GM19328 (cell line): Measurements from ENCODE around the gene OR1L8.
"Not testable (repeated sequence)": the region's sequence is repeated elsewhere in the genome, so short reads cannot be mapped to it uniquely, and the experiment has no call there.

Experiments
- ATAC-seq: cut with Tn5 transposase; IDR thresholded peaks from one replicate; pipeline ENCODE4 v1.9.1; 2021; ENCODE audit warnings: mild to moderate bottlenecking, moderate library complexity; ENCODE audit not compliant: unreplicated experiment

The OR1L8 gene, protein sequence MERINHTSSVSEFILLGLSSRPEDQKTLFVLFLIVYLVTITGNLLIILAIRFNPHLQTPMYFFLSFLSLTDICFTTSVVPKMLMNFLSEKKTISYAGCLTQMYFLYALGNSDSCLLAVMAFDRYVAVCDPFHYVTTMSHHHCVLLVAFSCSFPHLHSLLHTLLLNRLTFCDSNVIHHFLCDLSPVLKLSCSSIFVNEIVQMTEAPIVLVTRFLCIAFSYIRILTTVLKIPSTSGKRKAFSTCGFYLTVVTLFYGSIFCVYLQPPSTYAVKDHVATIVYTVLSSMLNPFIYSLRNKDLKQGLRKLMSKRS

DNA sequence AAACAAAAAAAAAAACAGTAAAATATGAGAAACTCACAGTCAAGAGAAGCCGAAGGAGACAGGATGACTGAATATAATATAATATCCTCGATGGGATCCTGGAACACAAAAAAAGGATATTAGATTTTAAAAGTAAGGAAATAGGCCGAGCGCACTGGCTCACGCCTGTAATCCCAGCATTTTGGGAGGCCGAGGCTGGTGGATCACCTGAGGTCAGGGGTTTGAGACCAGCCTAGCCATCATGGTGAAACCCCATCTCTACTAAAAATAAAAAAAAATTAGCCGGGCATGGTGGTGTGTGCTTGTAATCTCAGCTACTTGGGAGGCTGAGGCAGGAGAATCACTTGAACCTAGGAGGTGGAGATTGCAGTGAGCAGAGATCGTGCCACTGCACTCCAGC, at the start of gene OR1L8:
TSS of gene OR1L8 (minus strand) at position 101 of the 400 bp plus-strand sequence. CDS start 14,907 bp downstream, outside the sequence.
- ATAC-seq: not testable (repeated sequence)

DNA sequence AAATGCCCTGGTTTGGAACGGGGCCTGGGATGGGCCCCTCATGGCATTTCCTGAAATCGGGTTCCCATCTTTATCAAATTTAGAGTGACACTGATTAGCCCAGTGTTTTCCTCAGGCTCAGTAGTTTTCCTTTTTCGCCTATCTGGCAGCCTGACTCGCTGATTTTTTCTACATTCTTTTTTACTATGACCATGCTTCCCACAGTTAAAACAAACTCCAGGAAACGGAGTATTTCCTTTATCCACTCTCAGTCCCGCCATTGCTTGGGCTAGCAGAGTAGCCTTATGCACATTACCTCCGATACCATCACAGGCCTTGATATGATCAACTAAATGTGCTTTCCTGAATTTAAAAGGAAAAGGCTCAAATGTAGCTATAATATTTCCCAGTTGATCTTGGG, 36.8 kb upstream of the OR1L8 start:
- no peak for ATAC-seq

DNA sequence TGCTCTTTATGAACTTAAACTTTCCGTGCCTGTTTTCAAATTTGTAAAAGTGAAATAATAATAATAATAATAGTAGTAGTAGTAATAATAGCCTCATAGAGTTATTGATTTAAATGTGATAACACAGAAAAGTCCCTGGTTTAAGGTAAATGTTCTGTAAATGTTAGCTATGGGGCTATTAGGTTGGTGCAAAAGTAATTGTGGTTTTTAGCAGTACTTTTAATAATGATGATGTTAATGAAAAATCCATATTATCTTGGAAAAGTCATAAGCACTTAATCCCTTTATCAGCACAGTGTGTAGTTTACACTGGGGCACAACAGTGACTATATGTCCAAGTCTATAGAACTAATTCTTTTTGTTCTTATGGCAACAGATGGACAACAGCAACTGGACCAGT, 31.2 kb upstream of the OR1L8 start, which contains the start of gene OR1Q1:
TSS of gene OR1Q1 (plus strand) at position 377 of the 400 bp plus-strand sequence. CDS start at position 377, 0 bp downstream.
- no peak for ATAC-seq

DNA sequence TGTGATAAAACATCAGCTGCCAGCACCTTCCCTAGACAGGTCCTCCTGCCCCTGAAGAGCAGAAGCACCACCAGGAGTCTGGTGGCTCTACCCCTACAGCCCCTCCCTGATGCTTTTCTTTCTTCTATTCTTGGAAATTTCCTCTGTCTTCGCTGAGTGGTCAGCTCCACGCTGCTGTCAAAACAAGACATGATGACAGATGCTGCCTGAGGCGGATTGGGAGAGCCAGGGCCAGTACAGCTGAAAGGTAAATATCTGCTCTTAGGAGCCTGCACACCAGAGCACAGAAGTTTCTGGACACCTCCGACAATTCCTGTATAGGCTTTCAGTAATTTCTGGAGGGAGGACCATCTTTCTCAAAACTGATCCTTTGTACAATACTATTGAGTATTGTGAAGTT, 26.6 kb upstream of the OR1L8 start:
- ATAC-seq: no peak

DNA sequence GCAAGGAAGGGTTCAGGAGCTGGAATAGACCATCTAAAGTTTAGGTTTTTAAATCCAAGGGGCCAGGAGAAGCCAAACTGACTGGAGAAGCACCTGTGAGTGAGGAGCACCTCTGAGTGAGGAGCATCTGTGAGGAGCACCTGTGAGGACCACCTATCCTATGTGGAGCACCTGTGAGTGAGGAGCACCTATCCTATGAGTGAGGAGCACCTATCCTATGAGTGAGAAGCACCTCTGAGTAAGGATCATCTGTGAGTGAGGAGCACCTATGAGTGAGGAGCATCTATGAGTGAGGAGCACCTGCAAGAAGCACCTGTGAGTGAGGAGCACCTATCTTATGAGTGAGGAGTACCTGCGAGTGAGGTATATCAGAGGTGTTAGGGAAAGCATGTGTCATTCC, 23.4 kb upstream of the OR1L8 start:
- no peak for ATAC-seq

DNA sequence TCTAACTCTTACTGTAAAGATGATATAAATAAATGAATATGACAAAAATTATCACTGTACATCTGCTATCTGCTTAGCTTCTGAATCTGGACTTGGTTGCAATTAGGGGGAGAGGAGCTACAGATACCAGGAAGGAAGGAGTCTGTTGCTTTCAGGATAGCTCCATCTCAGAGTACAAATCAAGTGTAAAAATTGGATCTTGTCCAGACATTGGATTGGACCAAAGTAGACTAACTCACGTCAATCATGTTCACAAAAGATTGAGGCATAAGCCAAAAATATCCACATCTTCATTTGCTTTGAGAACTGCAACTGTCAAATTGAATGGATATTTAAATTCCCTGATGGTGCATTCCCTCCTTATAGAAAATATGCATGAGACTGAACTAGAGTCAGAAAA, 22.5 kb upstream of the OR1L8 start:
- ATAC-seq: no peak

DNA sequence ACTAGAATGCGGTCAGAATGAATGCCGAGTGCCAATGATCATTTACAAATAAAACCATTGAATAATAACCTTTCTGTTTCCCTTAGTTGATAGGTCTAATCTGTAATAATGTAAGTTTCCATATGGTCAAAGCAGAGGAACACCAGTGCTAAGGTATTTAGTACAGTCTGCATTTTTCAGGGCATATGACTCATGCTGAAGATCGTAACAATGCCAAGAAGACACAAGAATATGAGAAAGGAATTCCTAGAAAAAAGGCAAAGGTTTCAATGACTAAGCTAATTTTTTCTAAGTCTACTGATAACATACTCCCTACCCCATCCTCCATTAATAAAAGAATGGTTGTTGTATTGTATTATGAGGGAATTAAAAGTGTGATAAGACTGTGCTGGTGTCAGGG, 2.8 kb downstream of the OR1L8 start:
- ATAC-seq: no peak

DNA sequence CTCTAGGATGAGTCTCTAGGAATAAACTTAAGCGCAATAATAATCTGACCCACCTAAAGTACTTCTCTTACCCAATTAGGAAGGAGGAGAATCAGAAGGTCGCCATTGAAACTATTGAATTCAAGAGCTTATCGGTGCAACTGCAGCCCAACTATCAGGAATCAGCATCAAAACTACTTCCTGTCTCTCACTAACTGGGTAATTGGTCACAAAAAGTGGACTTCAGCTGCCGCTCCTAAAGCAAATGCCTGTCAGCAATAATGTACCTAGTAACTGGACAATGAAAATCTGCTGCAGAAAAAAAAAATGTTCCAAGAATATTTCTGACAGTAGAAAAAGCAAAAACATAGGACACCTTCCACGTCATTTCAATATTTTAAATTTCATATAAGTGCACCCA, 3.3 kb downstream of the OR1L8 start:
- ATAC-seq: no peak

DNA sequence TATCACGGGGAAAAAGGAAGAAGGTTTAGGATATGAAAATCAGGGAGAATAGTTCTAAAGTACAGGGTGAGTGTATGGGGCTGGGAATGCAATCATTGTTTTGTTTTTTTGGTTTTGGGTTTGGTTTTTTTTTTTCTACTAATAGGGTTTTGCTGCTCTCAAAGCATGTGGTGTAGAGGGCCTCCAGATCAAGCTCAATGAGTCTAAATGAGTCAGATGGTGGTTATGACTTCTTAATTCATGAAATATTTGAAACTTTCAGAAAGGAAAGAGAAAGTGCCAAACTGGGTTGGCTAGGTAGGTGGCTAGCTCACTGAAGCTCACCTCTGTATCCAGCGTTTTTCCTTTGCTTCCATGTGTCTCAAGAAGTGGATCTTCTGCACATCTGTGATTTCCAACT, 10.7 kb downstream of the OR1L8 start:
- ATAC-seq: no peak

DNA sequence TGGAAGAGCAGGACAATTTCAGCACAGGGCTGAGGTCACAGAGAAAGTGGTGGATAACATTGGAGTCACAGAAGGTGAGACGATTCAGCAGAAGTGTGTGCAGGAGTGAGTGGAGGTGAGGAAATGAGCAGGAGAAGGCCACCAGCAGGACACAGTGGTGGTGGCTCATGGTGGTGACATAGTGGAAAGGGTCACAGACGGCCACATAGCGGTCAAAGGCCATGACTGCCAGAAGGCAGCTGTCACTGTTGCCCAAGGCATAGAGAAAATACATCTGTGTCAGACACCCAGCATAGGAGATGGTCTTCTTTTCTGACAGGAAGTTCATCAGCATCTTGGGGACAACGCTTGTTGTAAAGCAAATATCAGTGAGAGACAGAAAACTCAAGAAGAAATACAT, 15.3 kb downstream of the OR1L8 start:
- no peak for ATAC-seq

DNA sequence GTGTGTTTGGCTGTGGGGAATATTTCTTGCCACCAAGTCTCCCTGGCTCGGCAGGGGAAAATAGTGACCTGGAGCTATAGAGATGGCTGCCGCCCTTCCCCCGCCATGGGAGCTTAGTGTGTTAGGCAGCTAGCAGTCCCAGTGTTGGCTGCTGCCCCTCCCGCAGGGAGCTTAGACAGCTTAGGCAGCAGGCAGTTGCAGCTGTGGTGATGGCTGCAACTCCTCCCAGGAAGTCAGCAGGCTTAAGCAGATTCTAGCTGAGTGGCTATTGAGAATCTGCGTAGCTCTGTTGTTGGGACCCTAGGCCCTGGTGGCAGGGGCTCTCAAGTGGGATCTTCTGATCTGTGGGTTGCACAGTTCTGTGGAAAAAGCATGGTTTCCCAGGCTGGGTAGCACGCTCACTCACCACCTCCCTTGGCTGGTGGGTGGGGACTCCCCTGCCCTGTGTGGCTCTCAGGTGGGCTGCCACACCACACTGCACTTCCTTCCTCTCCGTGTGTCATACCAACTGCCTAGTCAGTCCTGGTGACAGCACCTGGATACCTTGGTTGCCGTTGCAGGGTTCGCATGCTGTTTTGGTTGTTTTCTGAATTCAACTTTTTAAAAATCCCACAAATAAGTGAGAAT, 20.9 kb downstream of the OR1L8 start:
- no peak for ATAC-seq

DNA sequence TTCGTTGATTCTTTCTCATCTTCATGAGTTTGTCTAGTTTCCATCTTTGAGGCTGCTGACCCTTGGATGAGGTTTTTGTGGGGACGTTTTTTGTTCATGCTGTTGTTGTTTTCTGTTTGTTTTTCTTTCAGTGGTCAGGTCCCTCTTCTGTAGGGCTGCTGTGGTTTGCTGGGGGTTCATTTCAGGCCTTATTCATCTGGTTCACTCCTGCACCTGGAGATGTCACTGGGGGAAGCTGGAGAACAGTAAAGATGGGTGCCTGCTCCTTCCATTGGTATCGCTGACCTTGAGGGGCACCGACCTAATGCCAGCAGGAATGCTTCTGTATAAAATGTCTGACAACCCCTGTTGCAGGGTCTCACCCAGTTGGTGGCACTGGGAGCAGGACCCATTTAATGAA, 21.7 kb downstream of the OR1L8 start:
- ATAC-seq: no peak

DNA sequence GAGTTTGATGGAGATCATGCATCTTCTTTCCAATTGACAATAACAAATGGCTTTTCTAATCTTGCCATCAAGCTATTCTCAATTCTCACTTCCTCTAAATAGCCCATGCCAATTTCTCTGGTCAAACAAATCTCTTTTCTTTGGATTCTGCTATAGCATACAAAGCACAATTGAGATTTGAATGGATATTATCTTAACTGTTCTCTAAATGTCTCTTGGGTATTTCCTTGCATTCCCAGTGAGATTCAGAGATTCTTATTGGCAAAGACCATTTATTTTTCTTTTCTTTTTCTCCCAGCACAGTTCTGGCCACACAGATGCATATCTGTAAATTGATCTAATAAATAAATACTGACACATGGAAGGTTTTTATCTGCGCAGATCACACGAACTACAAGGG, 30.4 kb downstream of the OR1L8 start, which contains the start of gene OR1N2:
TSS of gene OR1N2 (plus strand) at position 301 of the 400 bp plus-strand sequence. CDS start 100 bp downstream, outside the sequence.
- no peak for ATAC-seq

DNA sequence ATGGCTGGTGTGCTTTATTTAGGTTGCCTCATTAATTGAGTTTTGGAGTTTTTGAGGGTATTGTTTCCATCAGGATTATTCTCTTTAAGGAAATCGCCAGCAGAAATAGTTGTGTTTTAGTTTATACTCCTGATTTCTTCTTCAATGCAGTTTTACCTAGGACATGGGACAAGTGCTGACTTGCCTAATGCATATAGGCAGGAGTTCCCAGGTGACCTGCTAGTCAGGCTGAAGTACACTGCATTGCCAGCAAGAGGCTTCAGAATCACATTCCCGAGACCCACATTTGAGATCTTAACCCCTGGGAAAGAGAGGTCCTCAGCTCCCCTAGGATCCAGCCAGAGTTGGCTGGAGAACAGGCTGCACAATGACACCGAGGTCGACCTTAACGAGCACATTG, 31.8 kb downstream of the OR1L8 start:
- no peak for ATAC-seq

DNA sequence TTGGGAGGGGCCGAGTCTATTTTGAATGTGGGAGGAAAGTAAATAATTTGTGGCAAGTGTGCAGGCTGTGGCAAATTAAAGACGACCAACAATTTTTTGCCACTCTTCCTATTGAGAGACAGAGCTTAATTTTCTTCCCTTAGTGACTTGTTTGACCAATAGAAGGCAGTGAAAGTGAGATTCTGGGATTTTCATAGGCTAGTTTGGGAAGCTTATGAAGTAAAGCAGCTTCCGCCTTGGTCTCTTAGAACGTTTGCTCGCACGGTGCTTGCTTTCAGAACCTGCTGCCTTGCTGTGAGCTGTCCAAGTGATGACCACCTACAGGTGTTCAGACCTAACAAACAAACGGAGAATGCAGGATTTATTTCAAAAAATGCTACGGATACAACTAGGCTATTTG, 37.0 kb downstream of the OR1L8 start:
- ATAC-seq: no peak

DNA sequence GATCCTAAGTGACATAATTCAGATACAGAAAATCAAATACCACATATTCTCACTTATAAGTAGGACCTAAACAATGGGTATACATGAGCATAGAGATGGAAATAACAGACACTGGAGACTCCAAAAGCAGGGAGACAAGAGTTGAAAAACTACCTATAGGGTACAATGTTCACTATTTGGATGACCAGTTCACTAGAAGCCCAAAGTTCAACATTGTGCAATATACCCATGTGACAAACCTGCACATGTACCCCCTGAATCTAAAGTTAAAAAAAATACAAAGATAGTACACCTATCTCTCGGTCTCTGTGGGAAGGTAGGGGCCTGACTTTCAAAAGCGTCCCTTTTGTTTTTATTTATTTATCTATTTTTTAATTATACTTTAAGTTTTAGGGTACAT, 44.4 kb downstream of the OR1L8 start:
- ATAC-seq: no peak

DNA sequence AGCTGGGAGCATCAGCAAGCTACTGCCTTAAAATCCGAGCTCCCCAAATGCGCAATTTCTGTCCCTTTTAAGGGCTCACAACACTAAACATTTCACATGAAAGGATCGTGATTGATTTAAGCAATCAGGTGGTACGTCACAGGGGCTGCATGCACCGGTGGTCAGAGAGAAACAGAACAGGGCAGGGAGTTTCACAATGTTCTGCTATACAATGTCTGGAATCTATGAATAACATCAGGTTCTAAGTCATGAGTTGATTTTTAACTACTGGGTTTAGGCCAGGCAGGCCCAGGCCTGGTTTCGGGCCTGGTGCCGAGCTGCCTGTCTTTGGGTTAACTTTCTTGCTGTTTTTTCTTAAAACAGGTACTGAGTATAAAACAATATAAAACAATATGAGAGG, 46.1 kb downstream of the OR1L8 start:
- not testable (repeated sequence) for ATAC-seq

DNA sequence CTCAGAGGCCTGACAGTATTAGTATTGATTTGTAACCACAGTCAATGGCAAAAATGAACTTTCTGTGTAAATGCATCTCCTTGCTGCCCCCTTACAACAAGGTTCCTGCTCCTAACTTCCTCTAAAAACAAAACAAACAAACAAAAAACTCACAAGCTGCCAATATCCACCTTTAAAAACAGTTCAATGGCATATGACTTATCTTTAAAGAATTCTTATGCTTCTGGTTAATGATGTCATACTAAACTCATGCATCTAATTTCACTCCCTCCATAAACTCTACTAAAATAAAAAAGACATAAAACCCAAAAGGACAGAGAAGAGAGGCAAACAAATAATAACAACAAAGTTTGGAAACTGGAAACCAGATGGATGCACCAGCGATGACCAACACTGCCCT, 47.0 kb downstream of the OR1L8 start:
- no peak for ATAC-seq

DNA sequence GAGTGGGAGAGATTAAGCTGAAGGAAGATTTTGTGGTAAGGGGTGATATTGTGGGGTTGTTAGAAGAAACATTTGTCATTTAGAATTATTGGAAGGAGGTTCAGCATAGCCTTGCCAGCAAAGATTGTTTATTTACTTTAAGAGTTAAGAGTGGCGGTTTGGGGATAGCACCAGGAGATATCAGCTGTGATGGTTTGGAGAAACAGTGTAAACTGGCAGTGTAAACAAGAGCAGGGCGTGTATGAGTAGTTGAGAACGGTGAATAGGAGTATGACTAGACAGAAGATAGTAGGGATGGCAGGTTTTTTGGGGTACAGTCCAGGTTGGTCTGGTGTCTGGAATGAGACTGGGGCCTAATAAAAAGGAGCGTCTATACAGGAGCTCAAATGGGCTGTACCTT, 52.0 kb downstream of the OR1L8 start:
- not testable (repeated sequence) for ATAC-seq

DNA sequence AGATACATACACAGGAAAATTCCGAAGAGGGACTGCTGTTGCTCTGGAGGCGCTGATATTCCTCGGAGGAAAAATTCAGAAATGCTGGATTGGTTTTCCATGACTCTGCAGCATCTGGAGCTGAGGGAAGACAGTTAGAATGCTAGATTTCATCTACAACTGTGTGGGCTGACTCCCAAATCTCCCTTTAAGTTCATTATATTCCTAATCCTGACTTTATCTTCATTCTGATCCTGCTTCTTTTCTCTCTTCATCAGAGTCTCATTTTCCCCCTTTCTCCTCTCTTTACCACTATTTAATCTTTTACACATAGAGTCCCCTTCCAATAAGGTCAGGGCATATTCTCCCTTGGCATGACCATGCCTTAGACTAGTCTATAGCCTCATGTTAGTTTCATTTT, 56.0 kb downstream of the OR1L8 start, which contains the start of gene OR1N1:
TSS of gene OR1N1 (minus strand) at position 101 of the 400 bp plus-strand sequence. CDS start at position 101, 0 bp downstream.
- ATAC-seq: no peak

DNA sequence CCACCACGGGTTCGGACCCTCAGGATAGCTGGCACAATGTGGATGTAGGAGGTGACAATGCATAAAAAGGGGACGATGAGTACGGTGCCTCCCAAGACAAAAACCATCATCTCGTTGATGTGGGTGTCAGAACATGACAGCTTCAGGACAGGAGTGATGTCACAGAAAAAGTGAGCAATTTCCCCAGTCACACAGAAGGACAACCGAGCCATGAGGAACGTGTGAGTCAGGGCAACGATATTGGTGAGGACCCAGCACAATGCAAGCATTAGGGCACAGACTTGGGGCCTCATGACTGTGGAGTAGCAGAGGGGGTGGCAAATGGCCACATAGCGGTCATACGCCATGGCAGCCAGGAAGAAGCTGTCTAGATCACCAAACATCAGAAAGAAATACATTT, 56.6 kb downstream of the OR1L8 start:
- no peak for ATAC-seq

DNA sequence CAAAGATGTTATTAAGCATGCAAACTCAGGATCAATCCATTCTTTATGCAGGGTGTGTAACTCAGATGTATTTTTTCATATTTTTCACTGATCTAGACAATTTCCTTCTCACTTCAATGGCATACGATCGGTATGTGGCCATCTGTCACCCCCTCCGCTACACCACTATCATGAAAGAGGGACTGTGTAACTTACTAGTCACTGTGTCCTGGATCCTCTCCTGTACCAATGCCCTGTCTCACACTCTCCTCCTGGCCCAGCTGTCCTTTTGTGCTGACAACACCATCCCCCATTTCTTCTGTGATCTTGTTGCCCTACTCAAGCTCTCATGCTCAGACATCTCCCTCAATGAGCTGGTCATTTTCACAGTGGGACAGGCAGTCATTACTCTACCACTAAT, 63.8 kb downstream of the OR1L8 start:
- ATAC-seq: no peak
